Loucy (cell line): ENCODE results near the gene LIN52.

Experiments
- EZH2phosphoT487 ChIP-seq: fragments of 200-600 bp; IDR thresholded peaks from 2 replicates; pipeline ENCODE4 v1.6.1; 2018; ENCODE audit warnings: antibody characterized with exemption, mild to moderate bottlenecking, moderate library complexity, borderline replicate concordance
- TF ChIP-seq, protein P1 (sequence below): fragments of 200-600 bp; sonication (generic); conservative IDR thresholded peaks from 2 replicates; pipeline ENCODE4 v1.5.1; 2014; ENCODE audit warnings: mild to moderate bottlenecking, antibody characterized with exemption, low read length

GRCh38 chr14:74064426-74064825 is 20.3 kb upstream of the LIN52 start:
- TF ChIP-seq, protein P1, sequence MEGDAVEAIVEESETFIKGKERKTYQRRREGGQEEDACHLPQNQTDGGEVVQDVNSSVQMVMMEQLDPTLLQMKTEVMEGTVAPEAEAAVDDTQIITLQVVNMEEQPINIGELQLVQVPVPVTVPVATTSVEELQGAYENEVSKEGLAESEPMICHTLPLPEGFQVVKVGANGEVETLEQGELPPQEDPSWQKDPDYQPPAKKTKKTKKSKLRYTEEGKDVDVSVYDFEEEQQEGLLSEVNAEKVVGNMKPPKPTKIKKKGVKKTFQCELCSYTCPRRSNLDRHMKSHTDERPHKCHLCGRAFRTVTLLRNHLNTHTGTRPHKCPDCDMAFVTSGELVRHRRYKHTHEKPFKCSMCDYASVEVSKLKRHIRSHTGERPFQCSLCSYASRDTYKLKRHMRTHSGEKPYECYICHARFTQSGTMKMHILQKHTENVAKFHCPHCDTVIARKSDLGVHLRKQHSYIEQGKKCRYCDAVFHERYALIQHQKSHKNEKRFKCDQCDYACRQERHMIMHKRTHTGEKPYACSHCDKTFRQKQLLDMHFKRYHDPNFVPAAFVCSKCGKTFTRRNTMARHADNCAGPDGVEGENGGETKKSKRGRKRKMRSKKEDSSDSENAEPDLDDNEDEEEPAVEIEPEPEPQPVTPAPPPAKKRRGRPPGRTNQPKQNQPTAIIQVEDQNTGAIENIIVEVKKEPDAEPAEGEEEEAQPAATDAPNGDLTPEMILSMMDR = no peak
- no peak for TF ChIP-seq EZH2phosphoT487
